Embryonic facial prominence (tissue), 1 donor: ENCODE measurements around the gene PPP2R3C.
"Not testable (repeated sequence)": the region's sequence is repeated elsewhere in the genome, so short reads cannot be mapped to it uniquely, and the experiment has no call there.

Experiments
- DNase-seq: peaks from one replicate; pipeline ENCODE4 v3.0.0-alpha.2; 2016; ENCODE audit errors: extremely low spot score

The PPP2R3C gene

DNA sequence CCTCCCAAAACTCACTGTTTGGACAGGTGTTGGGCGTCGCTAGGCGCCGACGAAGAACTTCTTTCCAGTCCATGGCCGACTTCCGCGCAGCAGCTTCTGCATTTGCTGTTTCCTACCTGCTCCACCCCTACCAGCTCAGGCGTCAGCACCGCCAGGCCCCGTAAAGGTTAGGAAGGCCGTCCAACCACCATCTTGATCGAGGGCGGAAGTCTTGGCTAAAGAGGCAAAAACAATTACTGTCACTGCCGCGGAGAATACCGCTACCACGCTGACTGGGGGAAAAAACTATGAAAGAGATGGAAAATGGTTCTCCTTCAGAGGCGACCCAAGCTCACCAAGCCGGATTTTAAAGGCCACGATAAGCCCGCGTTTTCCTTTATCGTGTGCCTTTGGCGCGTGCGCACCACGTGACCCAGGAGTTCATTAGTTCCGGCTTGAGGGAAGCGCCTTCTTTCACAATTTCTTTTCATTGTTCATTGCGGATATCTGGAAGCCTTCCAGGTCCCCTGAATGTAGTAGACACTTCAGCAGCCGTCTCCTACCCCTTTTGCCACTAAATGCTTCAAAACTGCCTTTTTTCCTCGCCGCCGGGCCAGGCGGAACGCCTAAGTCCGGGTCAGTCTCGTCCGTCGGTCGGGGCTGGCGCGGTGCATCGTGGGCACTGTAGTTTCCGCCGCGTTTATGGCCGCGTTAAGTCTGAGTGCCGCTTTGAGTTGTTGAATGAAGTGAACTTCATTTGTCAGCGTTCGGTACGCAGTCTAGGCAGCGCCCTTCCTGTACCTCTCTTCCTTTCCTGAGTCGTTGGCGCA, at the start of gene PPP2R3C, which contains the start of gene PRORP:
PPP2R3C (minus strand) TSS at position 104 of the 809 bp plus-strand sequence; CDS start at position 73, 31 bp downstream.
PRORP (plus strand) TSS at position 666 of the 809 bp plus-strand sequence. CDS start 694 bp downstream, outside the sequence.
- DNase-seq = peak; percentile 88

- DNase-seq = no peak
These were observed 45.7 kb upstream of the PPP2R3C start for GRCh38 chr14:35167496-35167895.

- DNase-seq = no peak
These were observed 43.1 kb upstream of the PPP2R3C start for GRCh38 chr14:35164849-35165248.

DNA sequence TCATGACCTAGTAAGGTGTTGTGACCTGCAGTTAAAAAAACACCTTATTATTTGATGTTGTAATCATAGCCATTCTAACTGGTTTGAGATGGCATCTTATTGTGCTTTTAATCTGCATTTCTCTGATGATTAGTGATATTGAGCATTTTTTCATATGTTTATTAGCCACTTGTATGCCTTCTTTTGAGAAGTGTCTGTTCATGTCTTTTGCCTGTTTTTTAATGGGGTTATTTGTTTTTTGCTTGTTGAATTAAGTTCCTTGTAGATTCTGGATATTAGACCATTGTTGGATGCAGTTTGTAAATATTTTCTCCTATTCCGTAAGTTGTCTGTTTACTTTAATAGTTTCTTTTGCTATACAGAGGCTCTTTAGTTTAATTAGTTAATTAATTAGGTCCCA, 41.6 kb upstream of the PPP2R3C start:
- DNase-seq = no peak

GRCh38 chr14:35161231-35161630, 39.4 kb upstream of the PPP2R3C start:
- DNase-seq = no peak

GRCh38 chr14:35159742-35160409, 38.1 kb upstream of the PPP2R3C start:
- no peak for DNase-seq

DNA sequence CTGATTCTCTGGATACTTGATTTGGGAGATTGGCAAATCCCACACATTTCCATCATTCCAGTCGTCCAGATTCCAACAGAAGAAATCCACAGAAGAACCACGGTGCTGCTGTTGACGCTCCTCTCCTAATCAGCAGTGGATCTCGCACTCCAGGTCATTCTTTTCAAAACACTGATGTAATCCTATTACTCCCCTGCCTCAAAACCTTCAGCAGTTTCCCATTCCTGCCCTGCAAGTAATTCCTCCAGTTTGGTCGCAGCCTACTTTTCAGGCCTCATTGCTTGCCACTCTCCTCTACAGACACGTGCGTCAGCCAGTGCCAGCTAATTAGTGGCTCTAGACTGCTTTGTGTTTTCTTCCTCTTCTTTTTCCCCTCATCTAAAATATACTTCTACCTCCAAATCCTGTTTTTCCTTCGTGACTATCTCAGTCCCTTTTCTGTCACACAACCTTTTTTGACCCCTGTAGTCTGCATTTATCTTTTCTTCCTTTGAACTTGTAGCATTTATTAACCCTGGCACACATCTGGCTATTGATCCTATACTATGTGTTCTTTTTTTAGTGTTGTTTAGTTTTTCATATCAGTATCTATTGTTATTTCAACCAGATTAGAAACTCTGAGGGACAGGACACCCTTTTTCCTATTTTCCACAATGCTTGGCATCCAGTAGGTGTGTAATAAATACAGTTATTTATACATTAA, 37.3 kb upstream of the PPP2R3C start:
- DNase-seq = no peak

DNA sequence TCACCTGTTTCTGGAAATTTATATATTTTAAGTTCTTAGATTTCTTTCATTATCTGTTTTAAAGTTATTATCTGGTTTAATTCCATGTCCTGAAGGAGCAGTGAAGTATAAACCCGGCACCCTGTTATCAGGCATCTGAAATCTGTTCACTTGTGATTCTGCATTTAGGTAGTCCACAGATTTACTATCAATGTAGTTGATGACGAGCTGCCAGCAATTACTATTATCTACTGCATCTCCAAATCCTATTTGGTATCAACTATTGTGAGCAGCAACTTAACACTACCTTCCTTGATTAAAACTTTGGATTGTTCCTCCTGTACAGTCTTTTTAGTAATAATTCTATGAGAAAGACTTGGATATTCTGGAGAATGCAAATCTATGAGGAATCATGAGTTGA, 36.7 kb upstream of the PPP2R3C start:
- no peak for DNase-seq

- no peak for DNase-seq
These were observed 34.2 kb upstream of the PPP2R3C start for GRCh38 chr14:35155962-35156361.

DNA sequence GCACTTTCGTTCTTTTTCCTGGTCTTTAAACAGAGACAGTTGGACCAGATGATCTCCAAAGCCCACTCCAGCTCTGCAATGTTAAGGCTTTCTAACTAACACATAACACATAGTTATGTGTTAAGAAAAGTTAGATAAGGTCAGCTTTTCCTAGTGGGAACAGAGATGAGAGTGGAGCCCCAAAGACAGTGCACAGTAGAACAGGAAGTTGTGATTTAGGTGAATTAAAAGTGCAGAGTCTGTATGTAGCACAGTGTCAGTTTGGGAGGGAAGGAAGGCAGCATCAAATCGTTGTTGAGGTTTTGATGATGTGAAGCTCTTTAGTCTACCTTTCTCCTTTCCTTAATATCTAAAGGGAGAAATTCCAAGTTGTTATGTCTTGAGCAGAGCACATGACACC, 32.2 kb upstream of the PPP2R3C start:
- no peak for DNase-seq

- not testable (repeated sequence) for DNase-seq
These were observed 30.7 kb upstream of the PPP2R3C start for GRCh38 chr14:35152531-35152930.

- DNase-seq = no peak
These were observed 27.4 kb upstream of the PPP2R3C start for GRCh38 chr14:35149239-35149638.

DNA sequence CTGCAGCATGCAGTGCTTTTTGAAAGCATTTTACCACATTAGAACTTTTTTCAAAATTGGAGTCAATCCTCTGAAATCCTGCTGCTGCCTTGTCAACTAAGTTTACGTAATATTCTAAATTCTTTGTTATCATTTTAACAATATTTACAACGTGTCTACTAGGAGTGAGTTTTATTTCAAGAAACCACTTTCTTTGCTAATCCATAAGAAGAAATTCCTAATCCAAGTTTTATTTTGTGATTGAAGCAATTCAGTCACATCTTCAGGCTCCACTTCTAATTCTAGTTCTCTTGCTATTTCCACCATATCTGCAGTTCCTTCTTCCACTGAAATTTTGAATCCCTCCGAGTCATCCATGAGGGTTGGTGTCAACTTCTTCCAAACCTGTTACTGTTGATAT, 25.9 kb upstream of the PPP2R3C start:
- DNase-seq = no peak

DNA sequence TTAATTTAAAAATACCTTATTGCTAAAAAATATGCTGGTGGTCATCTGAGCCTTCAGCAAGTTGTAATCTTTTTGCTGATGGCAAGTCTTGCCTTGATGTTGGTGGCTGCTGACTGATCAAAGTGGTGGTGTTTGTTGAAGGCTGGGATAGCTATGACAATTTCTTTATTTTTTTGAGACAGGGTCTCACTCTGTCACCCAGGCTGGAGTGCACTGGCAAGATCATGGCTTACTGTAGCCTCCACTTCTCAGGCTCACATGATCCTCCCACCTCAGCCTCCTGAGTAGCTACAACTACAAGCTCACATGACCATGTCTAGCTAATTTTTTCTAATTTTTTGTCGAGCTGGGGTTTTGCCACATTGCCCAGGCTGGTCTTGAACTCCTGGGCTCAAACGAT, 25.4 kb upstream of the PPP2R3C start:
- no peak for DNase-seq

DNA sequence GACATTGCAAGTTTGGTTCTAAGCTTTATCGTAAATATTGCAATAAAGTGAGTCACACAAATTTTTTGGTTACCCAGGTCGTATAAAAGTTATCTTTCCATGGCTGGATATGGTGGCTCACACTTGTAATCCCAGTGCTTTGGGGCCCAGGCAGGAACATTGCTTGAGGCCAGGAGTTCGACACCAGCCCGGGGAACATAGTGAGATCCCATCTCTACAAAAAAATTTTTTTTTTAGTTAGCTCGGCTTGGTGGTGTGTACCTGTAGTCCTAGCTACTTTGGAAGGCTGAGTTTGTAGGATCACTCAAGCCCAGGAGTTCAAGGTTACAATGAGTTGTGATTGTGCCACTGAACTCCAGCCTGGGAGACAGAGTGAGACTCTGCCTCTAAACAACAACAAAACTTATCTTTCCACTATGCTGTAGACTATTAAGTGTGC, 24.9 kb upstream of the PPP2R3C start:
- DNase-seq = no peak

- no peak for DNase-seq
These were observed 22.2 kb upstream of the PPP2R3C start for GRCh38 chr14:35144029-35144428.

GRCh38 chr14:35140718-35141581, 19.2 kb upstream of the PPP2R3C start:
- DNase-seq = no peak

- no peak for DNase-seq
These were observed 16.8 kb upstream of the PPP2R3C start for GRCh38 chr14:35138585-35138984.

DNA sequence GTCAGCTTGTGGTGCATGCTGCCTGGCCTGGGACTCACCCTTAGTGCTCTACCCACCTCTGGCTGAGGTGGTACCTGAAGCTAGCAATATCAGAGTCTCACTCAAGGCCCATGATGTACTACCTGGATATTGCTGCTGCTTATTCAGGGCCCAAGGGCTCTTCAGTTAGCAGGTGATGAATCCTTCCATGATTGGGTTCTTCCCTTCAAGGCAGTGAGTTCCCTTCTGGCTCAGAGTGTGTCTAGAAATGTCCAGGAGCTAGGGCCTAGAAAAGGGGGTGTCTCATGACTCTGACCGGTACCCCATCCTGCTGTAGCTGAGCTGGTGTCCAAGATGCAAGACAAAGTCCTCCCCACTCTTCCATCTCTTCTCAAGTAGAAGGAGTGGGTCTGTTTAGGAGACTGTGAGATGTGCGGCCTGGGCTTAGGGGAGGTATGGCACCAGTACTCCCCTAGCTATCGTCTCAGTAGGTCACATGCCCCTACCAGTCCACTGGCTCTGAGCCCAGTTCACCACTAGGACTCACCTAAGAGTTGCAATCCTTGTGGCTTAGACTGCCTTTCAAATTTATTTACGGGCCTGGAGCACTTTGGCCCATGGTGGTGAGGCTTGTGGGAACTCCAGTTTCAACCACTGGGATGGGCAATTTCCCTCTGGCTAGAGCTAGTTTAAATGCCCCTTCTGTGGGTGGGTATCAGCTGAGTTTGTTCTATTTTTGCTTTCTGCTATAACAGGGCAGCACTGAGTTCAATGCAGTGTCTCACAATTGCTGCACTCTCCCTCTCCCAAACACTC, 12.7 kb upstream of the PPP2R3C start:
- no peak for DNase-seq

- DNase-seq = no peak
These were observed 11.9 kb upstream of the PPP2R3C start for GRCh38 chr14:35133542-35134328.
